GM23248 (cell line): Measurements from ENCODE around the gene SYPL1.

Source experiments
- EZH2 ChIP-seq: fragments of 200-600 bp; sonication (generic); IDR thresholded peaks from 2 replicates; pipeline ENCODE4 v1.6.1; 2018; ENCODE audit warnings: antibody characterized with exemption, mild to moderate bottlenecking; ENCODE audit not compliant: insufficient read depth, poor library complexity, severe bottlenecking
- EZH2phosphoT487 ChIP-seq: fragments of 200-600 bp; sonication (generic); IDR thresholded peaks from 2 replicates; pipeline ENCODE4 v1.6.1; 2018; ENCODE audit warnings: antibody characterized with exemption, moderate library complexity, mild to moderate bottlenecking, low read depth; ENCODE audit not compliant: insufficient read depth

DNA sequence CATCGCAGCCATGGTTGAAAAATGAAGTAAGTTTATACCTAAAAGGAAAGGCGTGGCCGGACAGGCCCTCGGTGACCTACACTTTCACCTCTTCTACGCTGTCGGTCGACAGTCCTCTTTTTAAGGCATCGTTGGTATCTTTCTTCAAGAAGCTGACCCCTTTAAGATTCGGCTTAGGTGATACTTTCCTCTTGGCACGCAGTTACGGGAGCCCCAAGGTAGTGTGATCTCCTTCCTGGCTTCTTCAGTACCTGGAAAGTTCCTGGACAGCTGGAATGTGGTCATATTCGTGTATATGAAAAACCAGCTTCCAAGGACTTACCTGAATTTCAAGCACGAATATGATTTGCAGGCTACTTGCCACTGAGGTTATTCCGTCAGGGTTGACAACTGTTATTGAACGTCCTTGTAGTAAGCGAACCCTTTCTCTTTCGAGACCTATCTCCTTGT is 885 bp upstream of the SYPL1 start:
- TF ChIP-seq EZH2phosphoT487, result no peak
- no peak for TF ChIP-seq EZH2
